Left renal cortex interstitium (tissue), 4 donors: ENCODE data around the gene MYT1. TPM values are rescaled to one million over a fixed set of nuclear protein-coding genes. Genes with fewer than 3 reads are reported as not detected.
"Not testable (repeated sequence)": the region's sequence is repeated elsewhere in the genome, so short reads cannot be mapped to it uniquely, and the experiment has no call there.

Experiments used
- DNase-seq, 4 donors: peaks; one replicate each; pipeline ENCODE4 v3.0.0-alpha.2; 2013; ENCODE audit warnings: low read depth in 4 of 4, low spot score in 2 of 4, missing footprints in 1 of 4
- polyA plus RNA-seq, 4 donors: library from polyadenylated mRNA; unstranded; fragments of 120-200 nt; gene quantifications; one replicate each; pipeline ENCODE4 v1.2.1, GENCODE V29; 2013; ENCODE audit not compliant: insufficient read length in 4 of 4

The MYT1 gene
- polyA plus RNA-seq, 4 donors = 0.21 to 0.76 (median 0.44) TPM

- DNase-seq = no peak
These were observed 63.9 kb downstream of the MYT1 start for GRCh38 chr20:64228086-64228653.

GRCh38 chr20:64228751-64229506 is 64.7 kb downstream of the MYT1 start:
- DNase-seq = no peak

GRCh38 chr20:64229507-64230061 is 65.3 kb downstream of the MYT1 start:
- DNase-seq = no peak

- DNase-seq = no peak
These were observed 66.4 kb downstream of the MYT1 start for GRCh38 chr20:64230461-64231145.

- no peak for DNase-seq
These were observed 67.6 kb downstream of the MYT1 start for GRCh38 chr20:64231621-64232550.

- DNase-seq = no peak
These were observed 68.5 kb downstream of the MYT1 start for GRCh38 chr20:64232794-64233193.

GRCh38 chr20:64233725-64234124 is 69.5 kb downstream of the MYT1 start:
- no peak for DNase-seq

- no peak for DNase-seq
These were observed 70.1 kb downstream of the MYT1 start for GRCh38 chr20:64234291-64234791.

- not testable (repeated sequence) for DNase-seq
These were observed 70.8 kb downstream of the MYT1 start for GRCh38 chr20:64234921-64235565.

- no peak for DNase-seq
These were observed 72.2 kb downstream of the MYT1 start for GRCh38 chr20:64236137-64237088.

- no peak for DNase-seq
These were observed 73.1 kb downstream of the MYT1 start for GRCh38 chr20:64237316-64237715.

- DNase-seq = no peak
These were observed 74.0 kb downstream of the MYT1 start for GRCh38 chr20:64238115-64238825.

GRCh38 chr20:64238851-64239387 is 74.7 kb downstream of the MYT1 start:
- no peak for DNase-seq

GRCh38 chr20:64239449-64240242 is 75.4 kb downstream of the MYT1 start:
- no peak for DNase-seq

- no peak for DNase-seq
These were observed 76.2 kb downstream of the MYT1 start for GRCh38 chr20:64240243-64241015.

- DNase-seq = no peak
These were observed 76.8 kb downstream of the MYT1 start for GRCh38 chr20:64241061-64241460.
